ENCODE data around the gene SYNM.

SYNM gene

DNA sequence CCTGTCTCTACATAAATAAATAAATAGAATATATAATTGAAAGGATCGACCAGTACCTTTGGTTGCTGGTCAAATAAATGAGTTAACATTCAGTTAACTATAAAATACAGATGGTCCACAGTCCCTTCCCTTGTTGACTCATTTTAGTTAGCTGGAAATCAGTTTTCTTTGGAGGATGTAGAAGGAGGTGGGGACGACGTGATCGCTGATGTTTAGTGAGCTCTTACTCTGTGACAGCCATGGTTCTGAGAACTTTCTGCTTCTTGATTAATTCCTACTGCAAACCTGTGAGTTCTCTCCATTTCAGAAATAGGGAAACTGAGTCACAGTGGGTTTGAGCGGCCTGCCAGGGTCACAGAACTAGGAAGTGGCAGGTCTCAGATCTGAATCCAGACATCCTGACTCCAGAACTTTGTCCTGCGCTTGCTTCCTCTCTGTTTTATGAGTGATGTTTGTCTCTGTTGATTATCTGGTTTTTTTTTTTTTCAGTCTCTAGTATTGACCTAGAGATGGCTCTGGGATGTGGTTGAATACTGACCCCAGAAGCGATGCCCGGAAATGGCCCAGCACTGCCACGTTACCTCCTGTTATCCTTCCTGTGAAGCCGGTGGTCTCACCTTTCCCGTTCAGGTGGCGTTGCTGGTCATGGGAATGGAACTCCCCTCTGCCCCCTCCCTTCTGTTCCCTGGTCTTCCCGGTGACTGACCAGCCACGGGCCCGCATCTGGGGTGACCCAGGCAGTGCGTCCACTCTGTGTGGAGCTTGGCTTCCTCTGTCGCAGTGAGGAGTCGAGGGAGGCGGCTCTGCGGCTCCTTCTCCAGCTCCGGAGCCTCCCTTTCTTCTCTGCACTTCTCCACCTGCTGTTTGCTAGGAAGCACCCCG lies 18.2 kb downstream of the SYNM start:
- DNase-seq (ENCODE audit: low read depth in 3 of 3) = no peak

- DNase-seq (ENCODE audit: low read depth in 3 of 3) = no peak
Observed at GRCh38 chr15:99123713-99124451, 19.0 kb downstream of the SYNM start.

DNA sequence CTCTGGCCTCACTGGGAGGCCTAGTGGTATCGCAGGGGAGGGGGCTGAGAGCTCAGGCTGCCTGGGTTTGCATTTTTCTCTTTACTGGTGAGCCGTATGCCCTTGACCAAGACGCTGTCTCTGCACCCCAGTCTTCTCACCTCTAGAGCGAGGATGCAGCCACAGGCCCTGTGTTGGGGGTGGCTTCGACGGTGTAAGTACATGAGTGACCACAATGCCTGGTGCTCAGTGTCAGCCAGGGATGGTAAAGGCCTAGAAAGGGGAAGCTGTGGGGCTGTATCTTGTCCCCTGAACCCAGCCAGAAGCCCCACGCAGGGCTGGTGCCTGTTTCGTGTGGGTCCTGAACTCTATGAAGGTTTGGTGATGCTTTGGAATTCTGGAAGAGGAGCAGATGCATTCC lies 19.8 kb downstream of the SYNM start:
- DNase-seq (ENCODE audit: low read depth in 3 of 3) = no peak

DNA sequence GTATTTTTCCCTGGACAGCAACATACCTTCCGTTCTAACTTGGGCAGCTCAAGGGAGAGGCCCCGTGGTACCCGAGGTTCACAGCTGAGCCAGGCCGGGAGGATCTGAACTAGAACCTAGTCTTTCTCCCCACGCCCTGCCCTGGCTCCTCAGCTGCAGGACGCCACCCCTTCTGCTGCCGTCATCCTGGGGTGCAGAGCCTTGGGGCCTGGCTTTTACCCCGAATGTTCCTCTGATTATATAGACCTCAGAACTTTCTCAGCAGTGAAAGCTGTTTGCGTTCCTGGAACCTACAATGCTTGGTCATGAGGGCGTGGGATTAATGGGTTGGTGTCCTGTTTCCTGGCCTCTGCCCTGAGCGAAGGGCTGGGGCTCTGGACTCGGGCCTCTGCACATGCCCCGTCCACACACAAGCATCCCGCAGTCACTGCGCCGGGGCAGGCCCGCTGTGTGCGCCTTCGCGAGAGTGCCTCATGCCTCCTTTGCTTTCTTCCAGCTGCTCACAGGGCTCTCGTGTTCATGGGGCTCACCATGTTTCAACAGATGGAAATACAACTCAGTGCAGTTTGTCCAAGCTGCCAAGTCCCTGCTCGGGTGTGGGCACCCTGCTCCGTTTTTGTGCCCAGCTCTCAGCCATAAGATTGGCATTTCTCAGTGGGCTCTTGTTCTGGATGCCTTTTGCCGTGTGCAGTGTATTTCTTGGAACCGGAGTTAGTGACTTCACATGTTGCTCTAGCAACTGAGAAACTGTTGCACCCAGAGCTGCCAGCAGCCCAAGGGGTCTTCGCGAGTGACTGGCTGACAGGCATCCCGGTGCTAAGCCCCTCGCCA lies 20.4 kb downstream of the SYNM start:
- no peak for DNase-seq (ENCODE audit: low read depth in 3 of 3)

DNA sequence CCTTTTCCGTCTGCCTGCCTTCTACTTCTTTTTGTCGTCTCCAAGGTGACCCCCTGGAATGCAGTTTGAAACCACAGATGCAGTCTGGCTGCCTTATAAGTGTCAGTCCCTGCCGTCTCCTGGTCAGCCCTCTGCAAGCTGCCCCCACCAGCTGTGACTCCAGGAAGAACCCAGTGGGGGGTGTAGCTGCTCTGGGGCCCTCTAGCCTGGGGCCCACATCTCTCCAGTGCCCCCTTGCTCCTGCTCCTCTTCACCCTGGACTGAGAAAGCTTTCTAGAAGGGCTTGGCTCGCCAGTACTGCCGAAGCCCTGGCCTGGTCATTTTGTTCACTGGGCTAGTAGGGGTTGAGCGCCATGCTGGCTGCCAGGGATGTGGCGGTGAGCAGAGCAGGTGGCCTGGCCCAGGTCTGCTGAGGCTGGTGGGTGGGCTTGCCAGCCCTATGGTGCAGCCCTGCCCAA lies 21.3 kb downstream of the SYNM start:
- no peak for DNase-seq (ENCODE audit: low read depth in 3 of 3)

DNA sequence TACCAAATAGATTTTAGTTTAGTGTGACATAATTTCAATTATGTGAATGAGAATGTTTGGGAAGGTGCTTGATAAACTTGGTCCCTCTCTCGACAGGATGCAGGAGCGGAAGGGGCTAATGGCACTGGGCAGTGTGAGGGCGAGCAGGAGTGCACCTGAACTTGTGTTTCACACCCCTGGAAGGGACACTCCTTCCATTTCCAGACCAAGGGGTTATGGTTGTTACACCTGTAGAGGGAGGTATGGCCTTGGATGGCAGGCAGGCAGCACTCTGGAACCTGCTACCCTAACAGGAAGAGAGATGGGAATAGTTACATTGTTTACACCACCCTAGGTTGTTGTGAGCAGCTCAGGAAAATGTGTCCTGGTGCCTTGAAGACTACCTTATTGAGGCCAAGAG lies 22.1 kb downstream of the SYNM start:
- DNase-seq (ENCODE audit: low read depth in 3 of 3) = no peak

- DNase-seq (ENCODE audit: low read depth in 3 of 3) = no peak
Observed at GRCh38 chr15:99127773-99128172, 22.9 kb downstream of the SYNM start.

DNA sequence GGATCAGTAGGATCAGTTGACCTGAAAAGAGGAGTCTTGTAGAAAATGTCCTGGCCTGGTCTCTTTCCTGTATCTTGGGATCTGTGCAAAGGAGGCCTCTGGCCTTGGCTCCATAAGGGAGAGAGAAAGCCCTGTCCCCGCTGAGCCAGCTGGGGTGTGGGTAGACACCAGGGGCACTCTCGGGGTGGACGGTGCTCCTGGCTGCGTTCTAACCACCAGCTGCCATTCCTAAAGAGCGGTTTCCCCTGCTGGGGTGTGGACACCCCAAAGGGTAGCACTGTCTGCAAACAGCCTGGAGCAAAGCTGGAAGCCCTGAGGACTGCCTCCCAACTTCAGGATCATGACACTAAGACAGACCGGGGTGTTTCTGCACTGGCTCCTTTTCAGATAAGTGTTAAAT lies 23.5 kb downstream of the SYNM start:
- DNase-seq (ENCODE audit: low read depth in 3 of 3) = no peak

GRCh38 chr15:99129644-99130043 lies 24.8 kb downstream of the SYNM start:
- DNase-seq (ENCODE audit: low read depth in 3 of 3) = no peak

DNA sequence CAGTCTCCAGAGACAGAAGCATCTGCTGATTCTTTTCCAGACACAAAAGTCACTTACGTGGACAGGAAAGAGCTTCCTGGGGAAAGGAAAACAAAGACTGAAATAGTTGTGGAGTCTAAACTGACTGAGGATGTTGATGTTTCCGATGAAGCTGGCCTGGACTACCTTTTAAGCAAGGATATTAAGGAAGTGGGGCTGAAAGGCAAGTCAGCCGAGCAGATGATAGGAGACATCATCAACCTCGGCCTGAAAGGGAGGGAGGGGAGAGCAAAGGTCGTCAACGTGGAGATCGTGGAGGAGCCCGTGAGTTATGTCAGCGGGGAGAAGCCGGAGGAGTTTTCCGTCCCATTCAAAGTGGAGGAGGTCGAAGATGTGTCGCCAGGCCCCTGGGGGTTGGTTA lies 25.4 kb downstream of the SYNM start:
- DNase-seq (ENCODE audit: low read depth in 3 of 3) = no peak

GRCh38 chr15:99130765-99131440 lies 26.0 kb downstream of the SYNM start:
- no peak for DNase-seq (ENCODE audit: low read depth in 3 of 3)

DNA sequence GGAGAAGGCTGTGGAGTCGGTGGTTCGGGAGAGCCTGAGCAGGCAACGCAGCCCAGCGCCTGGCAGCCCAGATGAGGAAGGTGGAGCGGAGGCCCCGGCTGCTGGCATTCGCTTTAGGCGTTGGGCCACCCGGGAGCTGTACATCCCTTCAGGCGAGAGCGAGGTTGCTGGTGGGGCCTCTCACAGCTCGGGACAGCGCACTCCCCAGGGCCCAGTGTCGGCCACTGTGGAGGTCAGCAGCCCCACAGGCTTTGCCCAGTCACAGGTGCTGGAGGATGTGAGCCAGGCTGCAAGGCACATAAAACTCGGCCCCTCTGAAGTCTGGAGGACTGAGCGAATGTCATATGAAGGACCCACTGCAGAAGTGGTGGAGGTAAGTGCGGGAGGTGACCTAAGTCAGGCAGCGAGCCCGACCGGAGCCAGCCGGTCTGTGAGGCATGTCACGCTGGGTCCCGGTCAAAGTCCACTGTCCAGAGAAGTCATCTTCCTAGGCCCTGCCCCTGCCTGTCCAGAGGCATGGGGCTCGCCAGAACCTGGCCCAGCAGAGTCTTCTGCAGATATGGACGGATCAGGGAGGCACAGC lies 26.7 kb downstream of the SYNM start:
- DNase-seq (ENCODE audit: low read depth in 3 of 3) = no peak

- DNase-seq (ENCODE audit: low read depth in 3 of 3) = no peak
Observed at GRCh38 chr15:99132122-99132521, 27.2 kb downstream of the SYNM start.

DNA sequence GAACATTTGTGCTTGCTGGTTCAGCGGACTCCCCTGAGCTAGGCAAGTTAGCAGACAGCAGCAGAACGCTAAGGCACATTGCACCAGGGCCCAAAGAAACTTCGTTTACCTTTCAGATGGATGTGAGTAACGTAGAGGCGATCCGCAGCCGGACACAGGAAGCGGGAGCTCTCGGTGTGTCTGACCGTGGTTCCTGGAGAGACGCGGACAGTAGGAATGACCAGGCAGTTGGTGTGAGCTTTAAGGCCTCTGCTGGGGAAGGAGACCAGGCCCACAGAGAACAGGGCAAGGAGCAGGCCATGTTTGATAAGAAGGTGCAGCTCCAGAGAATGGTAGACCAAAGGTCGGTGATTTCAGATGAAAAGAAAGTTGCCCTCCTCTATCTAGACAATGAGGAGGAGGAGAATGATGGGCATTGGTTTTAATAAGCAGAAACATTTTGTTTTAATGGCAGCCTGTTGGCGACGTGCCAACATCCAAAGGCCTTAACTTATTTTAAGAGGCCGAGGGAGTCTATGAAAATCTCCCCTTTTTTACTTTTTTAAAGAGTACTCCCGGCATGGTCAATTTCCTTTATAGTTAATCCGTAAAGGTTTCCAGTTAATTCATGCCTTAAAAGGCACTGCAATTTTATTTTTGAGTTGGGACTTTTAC lies 27.9 kb downstream of the SYNM start:
- no peak for DNase-seq (ENCODE audit: low read depth in 3 of 3)

DNA sequence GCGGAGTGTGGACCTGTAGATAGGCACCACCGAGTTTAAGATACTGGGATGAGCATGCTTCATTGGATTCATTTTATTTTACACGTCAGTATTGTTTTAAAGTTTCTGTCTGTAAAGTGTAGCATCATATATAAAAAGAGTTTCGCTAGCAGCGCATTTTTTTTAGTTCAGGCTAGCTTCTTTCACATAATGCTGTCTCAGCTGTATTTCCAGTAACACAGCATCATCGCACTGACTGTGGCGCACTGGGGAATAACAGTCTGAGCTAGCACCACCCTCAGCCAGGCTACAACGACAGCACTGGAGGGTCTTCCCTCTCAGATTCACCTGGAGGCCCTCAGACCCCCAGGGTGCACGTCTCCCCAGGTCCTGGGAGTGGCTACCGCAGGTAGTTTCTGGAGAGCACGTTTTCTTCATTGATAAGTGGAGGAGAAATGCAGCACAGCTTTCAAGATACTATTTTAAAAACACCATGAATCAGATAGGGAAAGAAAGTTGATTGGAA lies 29.5 kb downstream of the SYNM start:
- no peak for DNase-seq (ENCODE audit: low read depth in 3 of 3)

DNA sequence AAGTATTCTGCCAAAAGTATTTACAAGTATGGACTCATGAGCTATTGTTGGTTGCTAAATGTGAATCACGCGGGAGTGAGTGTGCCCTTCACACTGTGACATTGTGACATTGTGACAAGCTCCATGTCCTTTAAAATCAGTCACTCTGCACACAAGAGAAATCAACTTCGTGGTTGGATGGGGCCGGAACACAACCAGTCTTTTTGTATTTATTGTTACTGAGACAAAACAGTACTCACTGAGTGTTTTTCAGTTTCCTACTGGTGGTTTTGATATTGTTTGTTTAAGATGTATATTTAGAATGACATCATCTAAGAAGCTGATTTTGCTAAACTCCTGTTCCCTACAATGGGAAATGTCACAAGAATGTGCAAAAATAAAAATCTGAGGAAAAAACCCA lies 30.3 kb downstream of the SYNM start:
- DNase-seq (ENCODE audit: low read depth in 3 of 3) = no peak

- DNase-seq (ENCODE audit: low read depth in 3 of 3) = no peak
Observed at GRCh38 chr15:99137111-99137546, 32.2 kb downstream of the SYNM start.

- DNase-seq (ENCODE audit: low read depth in 3 of 3) = no peak
Observed at GRCh38 chr15:99137877-99138276, 33.0 kb downstream of the SYNM start.

- DNase-seq (ENCODE audit: low read depth in 3 of 3) = no peak
Observed at GRCh38 chr15:99138491-99138982, 33.7 kb downstream of the SYNM start.

DNA sequence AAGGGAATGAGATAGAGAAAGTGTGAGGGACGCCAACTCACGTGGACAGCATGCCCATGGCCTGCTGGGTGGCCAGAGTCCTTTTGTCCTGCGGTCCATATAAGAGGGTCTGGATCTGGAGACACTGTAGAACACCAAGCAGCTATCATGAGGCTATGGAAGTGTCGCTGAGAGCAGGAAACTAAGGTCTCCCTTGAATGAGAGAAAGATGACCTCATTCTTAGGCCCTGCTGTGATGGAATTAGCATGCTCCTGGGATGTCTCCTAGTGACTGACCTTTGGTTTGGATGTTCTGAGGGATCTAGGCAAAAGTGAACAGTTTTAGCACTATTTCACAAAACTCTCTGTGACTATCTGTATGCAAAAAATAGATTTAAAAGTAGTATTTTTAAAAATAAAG lies 34.4 kb downstream of the SYNM start:
- DNase-seq (ENCODE audit: low read depth in 3 of 3) = no peak

All from stimulated activated CD4-positive, alpha-beta T cell treated with anti-CD3 and anti-CD28 coated beads, TNF-alpha, amount 100 ng/mL, for 4 hours (primary cell).